Parathyroid adenoma (tissue), 2 donors: ENCODE measurements around the gene SLC1A4.
A peak's percentile ranks its signal among the peaks of the same experiment; 100 is the strongest.

ENCODE experiments used
- H2AFZ ChIP-seq: fragments of 300-600 bp; sonication (generic); one replicate; pipeline ENCODE4 v1.7.0; 2017; ENCODE audit warnings: antibody characterized with exemption, mild to moderate bottlenecking
- H3K27ac ChIP-seq: fragments of 300-600 bp; sonication (generic); one replicate; pipeline ENCODE4 v1.7.0; 2017
- H3K27me3 ChIP-seq: fragments of 300-600 bp; sonication (generic); one replicate; pipeline ENCODE4 v1.7.0; 2017; ENCODE audit warnings: low read length; ENCODE audit not compliant: control insufficient read depth, insufficient read depth
- H3K36me3 ChIP-seq: fragments of 300-600 bp; sonication (generic); one replicate; pipeline ENCODE4 v1.7.0; 2017; ENCODE audit warnings: low read length; ENCODE audit not compliant: control insufficient read depth, insufficient read depth
- H3K4me1 ChIP-seq: fragments of 300-600 bp; sonication (generic); one replicate; pipeline ENCODE4 v1.7.0; 2017; ENCODE audit warnings: control low read depth
- H3K4me2 ChIP-seq: fragments of 300-600 bp; sonication (generic); one replicate; pipeline ENCODE4 v1.7.0; 2017; ENCODE audit warnings: low read length
- H3K4me3 ChIP-seq: fragments of 300-600 bp; sonication (generic); one replicate; pipeline ENCODE4 v1.7.0; 2017; ENCODE audit warnings: low read depth, low read length
- H3K79me2 ChIP-seq: fragments of 300-600 bp; sonication (generic); one replicate; pipeline ENCODE4 v1.7.0; 2017; ENCODE audit warnings: control low read depth
- H3K9ac ChIP-seq: fragments of 300-600 bp; sonication (generic); one replicate; pipeline ENCODE4 v1.7.0; 2017; ENCODE audit warnings: mild to moderate bottlenecking
- H3K9me3 ChIP-seq: fragments of 300-600 bp; sonication (generic); one replicate; pipeline ENCODE4 v1.7.0; 2017; ENCODE audit warnings: low read length; ENCODE audit not compliant: control insufficient read depth
- CTCF ChIP-seq: fragments of 300-600 bp; sonication (generic); IDR thresholded peaks from one replicate; pipeline ENCODE4 v1.7.0; 2017; ENCODE audit warnings: antibody characterized with exemption, mild to moderate bottlenecking
- donor health status: primary hyperparathyroidism.

The SLC1A4 gene

GRCh38 chr2:65067806-65068553, 78.8 kb downstream of the SLC1A4 start:
- H3K27ac ChIP-seq = no peak overlapping the region
- no peak overlapping the region for H3K9ac ChIP-seq
- TF ChIP-seq CTCF = no peak

GRCh38 chr2:65069439-65069824, 80.2 kb downstream of the SLC1A4 start:
- Histone ChIP-seq H3K79me2 (peaks cover 15% of the 10 kb centered on the region), H3K27me3 (no peaks in the 10 kb centered on the region), H3K9me3 (no peaks in the 10 kb centered on the region), H3K36me3 (no peaks in the 10 kb centered on the region), H3K4me2 (no peak overlapping the region), H3K27ac (peak overlapping the region; percentile 0), H3K4me1 (peaks cover 9% of the 10 kb centered on the region), H3K4me3 (no peak overlapping the region), H2AFZ (no peak overlapping the region), H3K9ac (no peak overlapping the region)
- no peak for TF ChIP-seq CTCF

More at GRCh38 chr2:65067806-65068553, 78.8 kb downstream of the SLC1A4 start:
- no peaks in the 10 kb centered on the region for H3K36me3 ChIP-seq
- no peaks in the 10 kb centered on the region for H3K27me3 ChIP-seq
- H3K4me3 ChIP-seq = no peak overlapping the region
- no peaks in the 10 kb centered on the region for H3K9me3 ChIP-seq
- peaks cover 23% of the 10 kb centered on the region for H3K79me2 ChIP-seq
- no peak overlapping the region for H3K4me2 ChIP-seq
- H2AFZ ChIP-seq = no peak overlapping the region
- peaks cover 9% of the 10 kb centered on the region for H3K4me1 ChIP-seq

- no peak overlapping the region for H3K27ac ChIP-seq
- no peak overlapping the region for H3K9ac ChIP-seq
- no peaks in the 10 kb centered on the region for H3K36me3 ChIP-seq
- no peak overlapping the region for H3K4me2 ChIP-seq
- H2AFZ ChIP-seq = no peak overlapping the region
- H3K4me3 ChIP-seq = no peak overlapping the region
- H3K9me3 ChIP-seq = no peaks in the 10 kb centered on the region
- H3K79me2 ChIP-seq = peaks cover 7% of the 10 kb centered on the region
- no peaks in the 10 kb centered on the region for H3K27me3 ChIP-seq
- TF ChIP-seq CTCF = no peak
- H3K4me1 ChIP-seq = peaks cover 9% of the 10 kb centered on the region
These were observed 81.1 kb downstream of the SLC1A4 start for GRCh38 chr2:65070172-65070830.

GRCh38 chr2:65070856-65071255, 81.7 kb downstream of the SLC1A4 start:
- no peak overlapping the region for H3K4me2 ChIP-seq
- H3K36me3 ChIP-seq = no peaks in the 10 kb centered on the region
- no peak overlapping the region for H3K27ac ChIP-seq
- H3K4me1 ChIP-seq = peaks cover 12% of the 10 kb centered on the region
- H3K9me3 ChIP-seq = no peaks in the 10 kb centered on the region
- no peak overlapping the region for H2AFZ ChIP-seq
- TF ChIP-seq CTCF = no peak
- H3K4me3 ChIP-seq = no peak overlapping the region
- no peaks in the 10 kb centered on the region for H3K27me3 ChIP-seq
- no peak overlapping the region for H3K9ac ChIP-seq
- peaks cover 2% of the 10 kb centered on the region for H3K79me2 ChIP-seq
